ENCODE data around the gene ATP6V0B. TPM values are rescaled to one million over a fixed set of nuclear protein-coding genes. Genes with fewer than 3 reads are reported as not detected.
A peak's percentile ranks its signal among the peaks of the same experiment; 100 is the strongest.

The ATP6V0B gene
- total and polyA plus RNA-seq, 2 of the 8 experiments (the other 6 are each of a cell fraction or from before 2014, with no cell fraction given) = 105 to 308 TPM

GRCh38 chr1:43935711-43936427 is 38.9 kb upstream of the ATP6V0B start:
- H3K27me3 ChIP-seq (replicated peaks in 1 of 4; ENCODE audit: control insufficient read depth in 3 of 4, extremely low read depth in 1 of 4, insufficient read depth in 3 of 4, low read length in 3 of 4) = peaks cover 0 to 8% (median 4%) of the 10 kb centered on the region in 4 experiments; a peak in 5 of 7 replicates
- no peaks in the 10 kb centered on the region for H3K9me3 ChIP-seq (ENCODE audit: insufficient read depth in 2 of 2, low read depth in 1 of 2, low read length in 1 of 2)
- ChIA-PET POLR2A (ENCODE audit: partially characterized antibody) (interaction anchor here (0.9 to 8.0 kb wide), 11 partner anchors 8 to 229 kb away, joined by 3 to 89 read pairs (median 9); partner anchors contain the start of genes ATP6V0B and ST3GAL3), CTCF (ENCODE audit: partially characterized antibody) (interaction anchor here (0.5 to 18.6 kb wide), 59 partner anchors 12 to 406 kb away, joined by 3 to 618 read pairs (median 12); partner anchors contain the start of genes ATP6V0B, CCDC24, IPO13 and KDM4A)
- H2BK20ac ChIP-seq (ENCODE audit: low read length) = peak overlapping the region; percentile 68
- peak overlapping the region; percentile 40 to 69 (median 48) for H3K4me3 ChIP-seq (ENCODE audit: extremely low read depth in 1 of 4, insufficient read depth in 2 of 4, low read depth in 3 of 4, low read length in 4 of 4)
- H2AFZ ChIP-seq (ENCODE audit: low read length) = no peak overlapping the region
- H3K36me3 ChIP-seq (ENCODE audit: control insufficient read depth in 2 of 4, insufficient read depth in 4 of 4, low read length in 3 of 4) = no peaks in the 10 kb centered on the region; a peak in 1 of 8 replicates
- H3K27ac ChIP-seq (ENCODE audit: low read depth, low read length) = no peak overlapping the region
- no peak overlapping the region for H3K56ac ChIP-seq (replicated peaks; ENCODE audit: insufficient read length, low read depth, low read length)
- peak overlapping the region; percentile 89 to 93 for H3K4me2 ChIP-seq (ENCODE audit: insufficient read depth in 1 of 2, low read depth in 2 of 2, low read length in 2 of 2)
- H3K4me1 ChIP-seq (replicated peaks in 1 of 4; ENCODE audit: control insufficient read depth in 3 of 4, insufficient read depth in 4 of 4, low read length in 3 of 4) = peaks cover 13 to 40% (median 31%) of the 10 kb centered on the region in 4 experiments
- H4K20me1 ChIP-seq (replicated peaks in 1 of 2; ENCODE audit: control insufficient read depth in 1 of 2, insufficient read depth in 2 of 2, low read length in 2 of 2) = peaks cover 7 to 8% of the 10 kb centered on the region in 2 experiments
- no peak overlapping the region for H3K4ac ChIP-seq (replicated peaks; ENCODE audit: insufficient read length, low read depth, low read length)
- H3K18ac ChIP-seq (ENCODE audit: extremely low read depth, low read length) = peak overlapping the region; percentile 94
- DNase-seq (ENCODE audit: low read depth in 1 of 2, low spot score in 2 of 2) (peak in 1 of 2 experiments; percentile 69), FAIRE-seq (peak; percentile 36)
- H3K23ac ChIP-seq (ENCODE audit: insufficient read length) = no peak overlapping the region
- H2BK15ac ChIP-seq (ENCODE audit: low read length) = no peak overlapping the region; the same call in 1 of the 2 replicates
- no peaks in the 10 kb centered on the region for H3K79me2 ChIP-seq (ENCODE audit: control insufficient read depth in 1 of 2, insufficient read depth in 2 of 2, low read length in 2 of 2)
- H4K5ac ChIP-seq (ENCODE audit: insufficient read length, low read depth, low read length) = peak overlapping the region; percentile 39
- H3K9ac ChIP-seq (replicated peaks in 1 of 4; ENCODE audit: extremely low read depth in 1 of 4, low read depth in 3 of 4, low read length in 3 of 4) = peak overlapping the region in 1 of 4 experiments; percentile 37; a peak in 1 of 7 replicates
- H2BK120ac ChIP-seq (replicated peaks; ENCODE audit: low read depth, low read length) = no peak overlapping the region
- H2BK5ac ChIP-seq (ENCODE audit: low read depth, low read length) = peak overlapping the region; percentile 55; the same call in 1 of the 2 replicates
- H3K14ac ChIP-seq (ENCODE audit: insufficient read length) = no peak overlapping the region
- peaks cover 11% of the 10 kb centered on the region; the same call in 1 of the 2 replicates for H3K23me2 ChIP-seq (ENCODE audit: low read depth, low read length)
- TF ChIP-seq E2F6 (IDR thresholded peaks at IDR 0.05) (peak; percentile 33; the same call in 1 of the 2 replicates), TEAD4 (IDR thresholded peaks at IDR 0.05; ENCODE audit: low read depth, low read length) (no peak), GABPA (IDR thresholded peaks at IDR 0.05; ENCODE audit: borderline replicate concordance, insufficient read depth, low read length) (no peak), EGR1 (IDR thresholded peaks at IDR 0.05; ENCODE audit: borderline replicate concordance, low read depth, low read length) (no peak), SIRT6 (IDR thresholded peaks at IDR 0.05; ENCODE audit: low read length) (no peak), KDM1A (IDR thresholded peaks at IDR 0.05; ENCODE audit: borderline replicate concordance, low read length) (no peak), EP300 (IDR thresholded peaks at IDR 0.05; ENCODE audit: borderline replicate concordance in 1 of 2, low read depth in 2 of 2, low read length in 2 of 2) (no peak), RXRA (IDR thresholded peaks at IDR 0.05; ENCODE audit: insufficient read depth, low read depth, low read length) (no peak)
- no peak overlapping the region for H4K91ac ChIP-seq (replicated peaks; ENCODE audit: insufficient read length, low read length)
- H2AK5ac ChIP-seq (ENCODE audit: low read depth, low read length) = no peak overlapping the region
- WGBS, 2 experiments (ENCODE audit: extremely low coverage in 1 of 2, insufficient coverage in 1 of 2, insufficient read length in 1 of 2, insufficient replicate concordance in 2 of 2, low coverage in 1 of 2, low lambda C conversion rate in 2 of 2, missing lambda C conversion rate in 1 of 2) = 6% methylated on average over 12 of the region's 48 CpGs; no CpG with 5 or more reads in 1 of the 2 experiments
- H3K79me1 ChIP-seq (ENCODE audit: low read depth, low read length) = no peaks in the 10 kb centered on the region
- no peak overlapping the region; the same call in 1 of the 2 replicates for H4K8ac ChIP-seq (ENCODE audit: extremely low read depth, insufficient read depth, low read length)
- H2BK12ac ChIP-seq (ENCODE audit: low read depth, low read length) = peak overlapping the region; percentile 60
